D721Med (cell line): ENCODE measurements around the gene CALY.

Experiments
- DNase-seq: peaks from one replicate; pipeline ENCODE4 v3.0.0; 2011; ENCODE audit warnings: low spot score; ENCODE audit not compliant: insufficient read length
- FAIRE-seq: peaks from 2 replicates; lab custom pipeline; 2011; peaks lifted over from hg19 to GRCh38; lab: Jason Lieb, UNC
- TF ChIP-seq, protein P1 (sequence below): IDR thresholded peaks from 2 replicates; pipeline ENCODE4 v1.5.1; 2012; ENCODE audit warnings: mild to moderate bottlenecking, control low read depth; ENCODE audit not compliant: insufficient read depth; ENCODE audit errors: missing control alignments

Gene CALY

GRCh38 chr10:133355266-133355665 lies 18.6 kb upstream of the CALY start:
- no peak for FAIRE-seq
- TF ChIP-seq, protein P1, sequence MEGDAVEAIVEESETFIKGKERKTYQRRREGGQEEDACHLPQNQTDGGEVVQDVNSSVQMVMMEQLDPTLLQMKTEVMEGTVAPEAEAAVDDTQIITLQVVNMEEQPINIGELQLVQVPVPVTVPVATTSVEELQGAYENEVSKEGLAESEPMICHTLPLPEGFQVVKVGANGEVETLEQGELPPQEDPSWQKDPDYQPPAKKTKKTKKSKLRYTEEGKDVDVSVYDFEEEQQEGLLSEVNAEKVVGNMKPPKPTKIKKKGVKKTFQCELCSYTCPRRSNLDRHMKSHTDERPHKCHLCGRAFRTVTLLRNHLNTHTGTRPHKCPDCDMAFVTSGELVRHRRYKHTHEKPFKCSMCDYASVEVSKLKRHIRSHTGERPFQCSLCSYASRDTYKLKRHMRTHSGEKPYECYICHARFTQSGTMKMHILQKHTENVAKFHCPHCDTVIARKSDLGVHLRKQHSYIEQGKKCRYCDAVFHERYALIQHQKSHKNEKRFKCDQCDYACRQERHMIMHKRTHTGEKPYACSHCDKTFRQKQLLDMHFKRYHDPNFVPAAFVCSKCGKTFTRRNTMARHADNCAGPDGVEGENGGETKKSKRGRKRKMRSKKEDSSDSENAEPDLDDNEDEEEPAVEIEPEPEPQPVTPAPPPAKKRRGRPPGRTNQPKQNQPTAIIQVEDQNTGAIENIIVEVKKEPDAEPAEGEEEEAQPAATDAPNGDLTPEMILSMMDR = no peak
- DNase-seq = no peak

- no peak for FAIRE-seq
- TF ChIP-seq, protein P1 = no peak
These were observed 18.1 kb upstream of the CALY start for GRCh38 chr10:133354672-133355240.

GRCh38 chr10:133353988-133354605 lies 17.4 kb upstream of the CALY start:
- no peak for DNase-seq
- TF ChIP-seq, protein P1 = no peak
- FAIRE-seq = no peak

More at GRCh38 chr10:133354672-133355240, 18.1 kb upstream of the CALY start:
- DNase-seq = no peak

- FAIRE-seq (no peak), DNase-seq (no peak)
- TF ChIP-seq, protein P1 = no peak
These were observed 16.7 kb upstream of the CALY start for GRCh38 chr10:133353202-133353959.

DNA sequence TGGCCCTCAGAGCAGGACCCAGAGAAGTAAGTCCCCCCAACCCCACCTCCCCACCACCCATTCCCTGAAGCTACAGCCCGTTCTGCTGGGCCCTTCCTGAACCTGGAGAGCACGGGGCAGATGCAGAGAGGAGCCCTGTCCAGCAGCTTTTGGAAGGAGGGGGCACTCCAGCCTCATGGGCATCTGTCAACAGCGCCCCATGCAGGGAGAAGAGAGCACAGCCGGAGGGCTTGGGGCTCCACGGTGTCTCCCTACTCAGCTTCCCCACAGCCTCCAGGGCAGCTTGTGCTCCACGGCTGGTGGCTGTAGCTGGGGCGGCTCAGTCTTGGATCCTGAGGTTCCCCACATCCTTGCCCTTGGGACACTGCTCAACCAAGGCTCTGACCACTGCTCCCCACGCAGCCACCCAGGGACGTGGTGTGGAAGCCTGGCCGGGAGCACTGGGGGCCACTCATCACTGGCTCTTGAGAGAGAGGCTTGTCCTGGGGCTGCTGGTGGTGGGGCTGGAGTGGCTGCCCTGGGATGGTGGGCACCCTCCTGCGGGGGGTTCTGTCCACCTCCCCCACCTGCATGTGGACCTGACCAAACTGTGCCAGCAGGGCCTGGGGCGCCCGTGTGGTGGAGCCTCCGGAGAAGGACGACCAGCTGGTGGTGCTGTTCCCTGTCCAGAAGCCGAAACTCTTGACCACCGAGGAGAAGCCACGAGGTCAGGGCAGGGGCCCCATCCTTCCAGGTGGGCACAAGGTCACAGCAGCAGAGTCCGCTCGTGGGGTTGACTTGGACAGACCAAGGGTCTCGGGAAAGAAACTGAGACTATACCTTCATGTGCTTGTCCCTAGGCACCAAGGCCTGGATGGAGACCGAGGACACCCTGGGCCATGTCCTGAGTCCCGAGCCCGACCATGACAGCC lies 15.0 kb upstream of the CALY start:
- FAIRE-seq = no peak
- TF ChIP-seq, protein P1 = no peak

GRCh38 chr10:133350950-133351329 lies 14.2 kb upstream of the CALY start:
- TF ChIP-seq, protein P1 = no peak
- FAIRE-seq = no peak
- DNase-seq = no peak

More for the DNA sequence above, 15.0 kb upstream of the CALY start:
- no peak for DNase-seq
